GM19468 (cell line): Measurements from ENCODE around the gene KLF5.

Source experiments
- ATAC-seq: cut with Tn5 transposase; IDR thresholded peaks from one replicate; pipeline ENCODE4 v1.9.1; 2021; ENCODE audit warnings: mild to moderate bottlenecking, moderate library complexity, moderate number of reproducible peaks; ENCODE audit not compliant: unreplicated experiment; ENCODE audit errors: extremely low read depth

Gene KLF5

GRCh38 chr13:73058432-73058735, 421 bp upstream of the KLF5 start:
- no peak for ATAC-seq

GRCh38 chr13:73059460-73060250, 850 bp downstream of the KLF5 start:
- peak; percentile 13 for ATAC-seq

GRCh38 chr13:73060251-73061160, 1.7 kb downstream of the KLF5 start:
- ATAC-seq: no peak

DNA sequence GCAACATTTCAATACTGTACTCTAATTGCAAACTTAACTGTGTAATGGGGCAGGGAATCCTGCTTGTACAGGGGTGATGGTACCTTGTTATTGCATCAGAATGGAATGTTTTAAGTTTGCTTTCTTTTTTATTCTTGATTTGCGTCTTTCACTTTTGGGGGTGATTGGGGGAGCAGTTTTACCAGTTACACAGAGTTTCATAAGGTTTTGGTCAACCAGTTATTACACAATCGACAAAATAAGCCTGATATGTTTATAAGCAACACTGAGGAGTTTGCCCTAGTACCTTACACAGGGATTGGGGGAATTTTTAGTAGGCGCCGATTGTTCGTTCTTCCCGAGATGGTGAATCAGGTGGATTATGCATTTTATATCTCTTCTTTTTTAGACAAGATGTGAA, 2.7 kb downstream of the KLF5 start:
- ATAC-seq: no peak

- no peak for ATAC-seq
These were observed 3.1 kb downstream of the KLF5 start for GRCh38 chr13:73061876-73062275.

DNA sequence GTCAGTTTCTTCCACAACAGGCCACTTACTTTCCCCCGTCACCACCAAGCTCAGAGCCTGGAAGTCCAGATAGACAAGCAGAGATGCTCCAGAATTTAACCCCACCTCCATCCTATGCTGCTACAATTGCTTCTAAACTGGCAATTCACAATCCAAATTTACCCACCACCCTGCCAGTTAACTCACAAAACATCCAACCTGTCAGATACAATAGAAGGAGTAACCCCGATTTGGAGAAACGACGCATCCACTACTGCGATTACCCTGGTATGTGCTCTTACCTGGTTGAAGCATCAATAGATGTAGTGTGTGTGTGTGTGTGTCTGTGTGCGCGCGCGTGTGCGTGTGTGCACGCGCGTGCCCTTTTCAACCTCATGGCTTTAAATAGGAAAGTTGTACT, 3.7 kb downstream of the KLF5 start:
- ATAC-seq: no peak

- ATAC-seq: no peak
These were observed 4.4 kb downstream of the KLF5 start for GRCh38 chr13:73063166-73063565.

DNA sequence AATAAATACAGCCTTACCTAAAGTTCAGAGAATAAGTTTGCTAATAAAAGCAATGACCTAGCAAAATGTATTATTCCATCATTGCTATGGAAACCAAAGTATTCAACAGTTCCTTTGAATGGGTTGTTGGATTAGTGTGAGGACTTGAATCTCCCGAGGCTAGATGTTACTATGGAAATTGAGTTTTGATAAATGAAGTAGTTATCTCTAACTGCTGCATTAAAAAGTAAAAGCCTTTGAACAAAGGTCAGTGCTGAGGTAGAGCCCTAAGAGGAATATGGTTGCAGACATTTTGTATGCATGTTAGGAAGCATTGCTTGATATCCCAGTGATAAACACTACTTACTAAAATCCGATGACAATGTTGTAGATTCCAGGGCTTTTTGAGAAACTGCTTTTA, 6.2 kb downstream of the KLF5 start:
- no peak for ATAC-seq

GRCh38 chr13:73065665-73066340, 7.0 kb downstream of the KLF5 start:
- ATAC-seq: no peak

GRCh38 chr13:73069206-73069805, 10.5 kb downstream of the KLF5 start:
- no peak for ATAC-seq

GRCh38 chr13:73070451-73071098, 11.8 kb downstream of the KLF5 start:
- ATAC-seq: no peak

DNA sequence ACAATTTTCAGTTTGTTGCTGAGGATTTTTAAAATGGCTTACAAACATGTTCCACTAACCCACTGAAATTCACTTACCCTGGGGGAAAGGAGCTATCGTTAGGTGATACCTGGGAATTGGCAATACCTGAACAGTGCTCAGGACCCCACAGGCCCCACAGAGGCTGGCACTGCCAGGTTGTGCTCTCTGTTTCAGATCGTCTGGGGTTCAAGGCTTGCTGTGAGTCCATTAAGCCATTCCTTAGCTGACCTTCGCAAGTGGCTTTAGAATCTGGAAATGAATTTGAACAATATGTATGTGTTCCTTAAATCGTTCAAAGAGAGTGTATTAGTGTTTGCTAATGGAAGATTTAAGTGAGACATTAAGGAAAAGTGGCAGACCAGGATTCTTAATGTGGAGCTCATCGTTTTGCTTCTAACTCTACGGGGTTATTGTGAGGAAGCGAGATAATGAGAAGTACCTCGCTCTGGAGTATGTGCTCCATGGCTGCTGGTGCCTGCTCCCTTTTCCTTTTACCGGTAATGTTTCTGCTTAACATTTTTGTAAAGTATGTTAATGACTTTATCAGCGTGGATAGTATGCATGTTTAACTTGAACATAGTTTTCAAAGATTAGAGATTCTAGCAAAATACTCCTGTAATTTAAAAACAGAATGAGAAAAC, 13.6 kb downstream of the KLF5 start:
- ATAC-seq: no peak

DNA sequence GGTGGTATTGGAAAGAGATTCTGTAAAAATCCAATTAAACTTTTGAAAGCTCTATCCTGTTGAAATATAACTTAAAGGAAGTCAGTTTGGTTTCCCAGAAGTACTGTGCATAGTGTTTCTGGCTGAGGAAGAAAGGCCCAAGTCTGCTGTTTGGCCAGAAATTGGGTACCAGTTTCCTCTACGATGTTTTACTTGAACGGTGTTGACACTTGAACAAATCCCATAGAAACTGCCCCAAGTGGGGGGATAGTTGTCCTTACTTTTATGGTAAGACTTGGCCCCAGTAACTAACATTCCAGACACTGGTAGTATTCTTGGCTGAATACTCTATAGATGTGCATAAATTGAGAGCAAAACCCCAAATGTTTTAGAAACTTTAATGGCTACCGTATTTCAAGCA, 14.2 kb downstream of the KLF5 start:
- ATAC-seq: no peak

- no peak for ATAC-seq
These were observed 15.2 kb downstream of the KLF5 start for GRCh38 chr13:73074014-73074413.

- no peak for ATAC-seq
These were observed 16.1 kb downstream of the KLF5 start for GRCh38 chr13:73074926-73075325.

DNA sequence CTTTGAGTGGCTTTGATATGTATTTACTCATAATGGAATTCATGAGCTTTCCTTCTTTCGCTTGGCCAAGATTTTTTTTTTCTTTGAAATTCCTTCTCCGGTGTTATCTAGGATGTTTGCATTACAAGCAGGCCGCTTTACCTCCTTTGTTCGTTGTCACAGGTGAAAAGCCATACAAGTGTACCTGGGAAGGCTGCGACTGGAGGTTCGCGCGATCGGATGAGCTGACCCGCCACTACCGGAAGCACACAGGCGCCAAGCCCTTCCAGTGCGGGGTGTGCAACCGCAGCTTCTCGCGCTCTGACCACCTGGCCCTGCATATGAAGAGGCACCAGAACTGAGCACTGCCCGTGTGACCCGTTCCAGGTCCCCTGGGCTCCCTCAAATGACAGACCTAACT, 16.7 kb downstream of the KLF5 start:
- no peak for ATAC-seq

DNA sequence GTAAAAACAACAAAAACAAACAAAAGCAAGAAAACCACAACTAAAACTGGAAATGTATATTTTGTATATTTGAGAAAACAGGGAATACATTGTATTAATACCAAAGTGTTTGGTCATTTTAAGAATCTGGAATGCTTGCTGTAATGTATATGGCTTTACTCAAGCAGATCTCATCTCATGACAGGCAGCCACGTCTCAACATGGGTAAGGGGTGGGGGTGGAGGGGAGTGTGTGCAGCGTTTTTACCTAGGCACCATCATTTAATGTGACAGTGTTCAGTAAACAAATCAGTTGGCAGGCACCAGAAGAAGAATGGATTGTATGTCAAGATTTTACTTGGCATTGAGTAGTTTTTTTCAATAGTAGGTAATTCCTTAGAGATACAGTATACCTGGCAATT, 17.1 kb downstream of the KLF5 start:
- no peak for ATAC-seq

DNA sequence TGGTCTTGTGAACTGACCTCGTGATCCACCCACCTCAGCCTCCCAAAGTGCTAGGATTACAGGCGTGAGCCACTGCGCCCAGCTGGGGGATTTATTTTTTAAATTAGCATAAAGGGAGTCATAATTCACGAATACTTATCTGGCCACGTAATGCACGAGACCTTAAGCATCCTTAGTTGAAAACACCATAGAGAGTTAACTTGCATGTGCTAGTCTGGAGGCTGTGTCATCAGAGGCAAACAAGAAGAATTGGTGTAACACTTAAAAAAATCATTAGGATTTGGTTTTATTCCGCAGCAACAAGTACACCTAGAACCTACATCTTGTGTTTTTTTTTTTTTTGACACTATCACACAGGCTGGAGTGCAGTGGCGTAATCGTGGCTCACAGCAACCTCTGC, 19.1 kb downstream of the KLF5 start:
- no peak for ATAC-seq

GRCh38 chr13:73079359-73079758, 20.6 kb downstream of the KLF5 start:
- no peak for ATAC-seq
